ENCODE data around the gene PSMD6. TPM values are rescaled to one million over a fixed set of nuclear protein-coding genes. Genes with fewer than 3 reads are reported as not detected.

Gene PSMD6
- polyA plus RNA-seq, 3 donors: 62.9 to 222 (median 65.2) TPM

- H3K27ac ChIP-seq (ENCODE audit: low read depth, low read length): no peak overlapping the region
- WGBS, 3 donors: 31 to 60% (median 33%) methylated on average over 3 of the region's 3 CpGs
Measured at GRCh38 chr3:64048631-64049061, 25.4 kb upstream of the PSMD6 start.

DNA sequence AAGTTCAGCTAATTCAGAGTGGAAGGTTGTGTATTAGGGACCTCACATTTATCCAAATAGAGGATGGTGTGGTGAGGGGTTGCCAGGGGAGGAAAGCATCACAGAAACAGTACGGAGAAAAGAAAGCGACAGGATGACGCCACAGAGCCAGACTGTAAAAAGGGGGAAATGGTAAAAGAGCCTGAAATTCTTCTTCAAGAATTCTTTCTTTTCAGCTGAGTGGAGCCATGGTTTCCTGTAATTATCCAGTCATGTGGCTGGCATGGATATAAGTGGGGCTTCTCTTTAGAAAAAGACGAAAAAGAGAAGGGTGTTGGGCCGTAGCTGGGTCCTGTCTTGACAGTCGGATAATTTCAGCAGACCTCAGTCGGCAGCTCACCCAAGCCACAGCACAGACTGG, 24.5 kb upstream of the PSMD6 start:
- 63 to 85% (median 73%) methylated on average over 7 of the region's 7 CpGs for WGBS, 3 donors
- no peak overlapping the region for H3K27ac ChIP-seq (ENCODE audit: low read depth, low read length)

GRCh38 chr3:64046996-64047594, 23.8 kb upstream of the PSMD6 start:
- H3K27ac ChIP-seq (ENCODE audit: low read depth, low read length): no peak overlapping the region
- 42 to 64% (median 56%) methylated on average over 6 of the region's 6 CpGs for WGBS, 3 donors

- WGBS, 3 donors: 71 to 89% (median 88%) methylated on average over 3 of the region's 3 CpGs
- H3K27ac ChIP-seq (ENCODE audit: low read depth, low read length): no peak overlapping the region
Measured at GRCh38 chr3:64046592-64046991, 23.3 kb upstream of the PSMD6 start.

DNA sequence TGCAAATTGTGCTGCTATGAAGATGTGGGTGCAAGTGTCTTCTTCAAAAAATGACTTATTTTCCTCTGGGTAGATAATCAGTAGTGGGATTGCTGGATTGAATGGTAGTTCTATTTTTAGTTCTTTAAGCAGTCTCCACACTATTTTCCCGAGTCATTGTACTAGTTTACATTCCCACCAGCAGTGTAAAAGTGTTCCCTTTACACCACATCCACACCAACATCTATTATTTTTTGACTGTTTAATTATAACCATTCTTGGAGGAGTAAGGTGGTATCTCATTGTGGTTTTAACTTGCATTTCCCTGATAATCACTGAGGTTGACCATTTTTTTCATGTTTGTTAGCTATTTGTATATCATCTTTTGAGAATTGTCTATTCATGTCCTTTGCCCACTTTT, 19.7 kb upstream of the PSMD6 start:
- H3K27ac ChIP-seq (ENCODE audit: low read depth, low read length): no peak overlapping the region
- 48 to 70% (median 63%) methylated on average over 1 of the region's 1 CpG for WGBS, 3 donors

- no peak overlapping the region for H3K27ac ChIP-seq (ENCODE audit: low read depth, low read length)
- 74 to 80% (median 74%) methylated on average over 5 of the region's 5 CpGs for WGBS, 3 donors
Measured at GRCh38 chr3:64039981-64040733, 16.9 kb upstream of the PSMD6 start.

DNA sequence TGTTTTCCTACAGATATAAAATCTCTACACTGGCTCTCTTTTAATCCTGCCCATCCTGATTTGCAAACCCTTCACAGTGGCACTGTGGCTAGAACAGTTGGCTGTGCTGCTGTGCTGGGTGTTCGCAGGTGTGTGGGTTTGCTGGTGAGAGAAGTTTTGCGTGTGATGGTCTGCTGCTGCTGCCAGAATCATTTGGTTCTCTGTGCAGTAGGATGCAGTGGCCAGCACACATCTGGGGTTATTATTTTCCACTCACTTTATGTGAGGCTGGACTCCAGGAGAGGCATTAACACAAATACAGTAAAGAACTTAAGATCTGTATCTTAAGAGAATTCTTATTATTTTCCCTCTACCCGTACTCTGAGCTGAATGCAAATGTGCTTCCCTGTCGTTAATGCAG, 16.0 kb upstream of the PSMD6 start:
- no peak overlapping the region for H3K27ac ChIP-seq (ENCODE audit: low read depth, low read length)
- WGBS, 3 donors: 73 to 89% (median 81%) methylated on average over 4 of the region's 4 CpGs

DNA sequence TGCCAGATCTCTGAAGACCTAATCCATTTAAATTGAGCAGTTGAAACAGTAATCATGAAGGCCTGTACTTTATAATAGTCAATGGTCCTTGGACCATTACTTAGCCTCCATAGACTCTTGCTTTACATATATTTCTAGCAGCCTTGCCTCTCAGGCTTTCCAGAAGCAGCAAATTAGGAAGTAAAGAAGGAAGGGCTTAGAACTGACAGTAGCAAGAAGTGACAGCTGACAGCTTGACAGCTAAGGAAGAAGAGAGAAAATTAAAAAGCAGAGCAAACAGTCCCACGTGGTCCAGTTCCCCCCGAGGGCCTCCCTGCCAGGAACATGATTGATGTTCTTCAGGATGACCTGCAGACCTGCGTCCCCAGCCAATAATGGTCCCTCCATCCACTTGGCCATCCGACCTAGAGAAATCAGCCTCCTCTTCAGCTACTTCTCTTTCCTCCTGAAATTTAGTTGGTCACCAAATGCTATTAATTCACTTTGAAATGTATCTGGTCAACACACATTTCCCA, 15.0 kb upstream of the PSMD6 start:
- H3K27ac ChIP-seq (ENCODE audit: low read depth, low read length): no peak overlapping the region
- WGBS, 3 donors: 42 to 51% (median 50%) methylated on average over 4 of the region's 4 CpGs

GRCh38 chr3:64037084-64037483, 13.8 kb upstream of the PSMD6 start:
- WGBS, 3 donors: 97 to 98% (median 97%) methylated on average over 7 of the region's 7 CpGs
- no peak overlapping the region for H3K27ac ChIP-seq (ENCODE audit: low read depth, low read length)

- no peak overlapping the region for H3K27ac ChIP-seq (ENCODE audit: low read depth, low read length)
- WGBS, 3 donors: 76 to 92% (median 88%) methylated on average over 2 of the region's 2 CpGs
Measured at GRCh38 chr3:64033069-64033468, 9.8 kb upstream of the PSMD6 start.

- no peak overlapping the region for H3K27ac ChIP-seq (ENCODE audit: low read depth, low read length)
- WGBS, 3 donors: 73 to 84% (median 79%) methylated on average over 13 of the region's 13 CpGs
Measured at GRCh38 chr3:64031540-64032508, 8.5 kb upstream of the PSMD6 start.

- H3K27ac ChIP-seq (ENCODE audit: low read depth, low read length): no peak overlapping the region
Measured at GRCh38 chr3:64030741-64031140, 7.4 kb upstream of the PSMD6 start.

DNA sequence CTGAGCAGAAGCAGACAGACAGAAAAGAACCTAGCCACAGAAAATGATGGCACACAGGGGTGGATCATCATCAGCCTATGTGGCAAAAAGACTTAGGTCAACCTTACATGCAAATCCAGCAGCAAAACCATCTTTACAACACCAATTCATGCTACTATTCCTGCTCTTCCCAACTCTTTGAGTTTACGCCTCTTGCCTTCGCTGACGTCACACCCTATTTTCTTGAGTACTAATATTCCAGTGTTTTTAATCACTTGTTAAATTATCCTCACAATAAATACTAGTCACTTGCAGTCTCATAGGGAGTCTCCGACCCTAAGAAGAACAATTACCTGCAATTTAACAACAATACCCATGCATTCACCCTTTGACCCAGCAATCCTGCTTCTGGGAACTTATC, 6.0 kb upstream of the PSMD6 start:
- no peak overlapping the region for H3K27ac ChIP-seq (ENCODE audit: low read depth, low read length)
- WGBS, 3 donors: 83 to 96% (median 90%) methylated on average over 4 of the region's 4 CpGs

More at GRCh38 chr3:64030741-64031140, 7.4 kb upstream of the PSMD6 start:
- 4 to 5% (median 4%) methylated on average over 16 of the region's 16 CpGs for WGBS, 3 donors

DNA sequence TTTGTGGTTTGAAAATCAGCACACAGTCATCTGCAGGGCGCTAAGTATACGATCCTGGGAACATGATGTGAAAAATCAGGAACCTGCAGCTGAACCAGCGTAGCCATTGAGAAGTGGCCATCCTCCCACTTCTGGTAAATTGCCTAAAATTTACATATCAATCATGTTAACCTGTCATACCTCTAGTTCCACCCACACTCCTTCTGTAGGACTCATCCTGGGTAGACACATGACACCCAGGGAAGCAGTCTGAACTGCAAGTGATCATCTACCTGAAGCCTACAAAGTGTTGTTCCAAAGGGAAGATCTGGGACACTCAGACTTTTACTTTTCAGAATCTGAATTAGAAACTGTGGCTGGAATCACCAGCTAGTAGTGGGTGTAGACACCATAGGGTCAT, 5.5 kb upstream of the PSMD6 start:
- 54 to 71% (median 63%) methylated on average over 3 of the region's 3 CpGs for WGBS, 3 donors
- no peak overlapping the region for H3K27ac ChIP-seq (ENCODE audit: low read depth, low read length)

GRCh38 chr3:64027658-64028057, 4.4 kb upstream of the PSMD6 start:
- WGBS, 3 donors: 77 to 82% (median 79%) methylated on average over 8 of the region's 8 CpGs
- no peak overlapping the region for H3K27ac ChIP-seq (ENCODE audit: low read depth, low read length)

GRCh38 chr3:64026346-64026745, 3.1 kb upstream of the PSMD6 start:
- H3K27ac ChIP-seq (ENCODE audit: low read depth, low read length): no peak overlapping the region
- 74 to 94% (median 76%) methylated on average over 2 of the region's 2 CpGs for WGBS, 3 donors

DNA sequence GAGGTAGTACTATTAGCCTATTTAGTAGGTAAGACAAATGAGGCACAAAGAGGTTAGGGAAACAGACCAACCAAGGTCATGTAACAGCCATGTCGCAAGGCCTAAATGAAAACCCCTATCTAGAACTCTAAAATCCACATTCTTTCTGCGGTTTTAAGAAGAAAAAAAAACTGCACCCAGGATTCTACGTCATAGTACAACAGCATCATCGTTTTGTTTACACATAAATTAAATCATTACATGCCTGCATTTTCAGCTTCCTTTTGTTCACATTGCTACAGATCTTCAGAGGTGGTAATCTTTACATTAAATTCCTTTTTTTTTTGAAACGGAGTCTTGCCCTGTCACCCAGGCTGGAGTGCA, 548 bp upstream of the PSMD6 start:
- WGBS, 3 donors: 54 to 76% (median 64%) methylated on average over 5 of the region's 5 CpGs
- no peak overlapping the region for H3K27ac ChIP-seq (ENCODE audit: low read depth, low read length)

DNA sequence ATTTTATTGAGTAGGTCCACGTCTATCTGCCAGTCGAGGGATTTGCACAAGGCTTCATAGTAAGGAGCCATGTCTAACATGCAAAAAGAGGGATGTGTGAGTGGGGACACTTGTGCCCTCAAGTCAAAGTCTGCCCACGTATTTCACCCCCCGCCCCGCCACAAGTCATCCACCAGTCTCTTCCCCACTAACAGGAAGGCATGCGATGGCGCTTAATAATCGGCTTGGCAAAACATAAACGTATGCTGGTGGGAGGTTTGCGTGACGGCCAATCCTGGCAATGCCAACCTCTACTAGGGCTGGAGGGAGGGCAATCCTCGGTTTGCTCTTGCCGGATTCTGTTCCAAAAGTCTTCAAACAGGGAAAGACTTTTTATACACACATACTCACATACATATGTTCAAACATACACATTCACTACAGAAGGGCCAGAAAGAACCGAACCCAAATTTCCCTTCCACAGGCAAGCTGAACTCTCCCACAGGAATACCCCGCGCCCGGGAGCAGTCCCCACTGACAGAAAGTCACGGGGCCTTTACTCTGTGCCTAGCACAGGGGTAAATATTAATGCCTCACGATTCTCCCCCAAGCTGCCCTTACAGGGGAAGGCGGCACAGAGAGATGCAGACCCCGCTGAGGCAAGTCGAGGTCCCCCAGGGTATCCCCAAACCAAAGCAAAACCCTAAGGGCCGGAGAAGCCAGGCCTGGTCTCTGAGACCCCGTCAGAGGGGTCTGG, 675 bp downstream of the PSMD6 start:
- H3K27ac ChIP-seq (ENCODE audit: low read depth, low read length): no peak overlapping the region
- WGBS, 3 donors: 10 to 18% (median 17%) methylated on average over 24 of the region's 24 CpGs
